HG02759 (cell line): ENCODE results near the gene SLC66A2.
A peak's percentile ranks its signal among the peaks of the same experiment; 100 is the strongest.
"Not testable (repeated sequence)": the region's sequence is repeated elsewhere in the genome, so short reads cannot be mapped to it uniquely, and the experiment has no call there.

Experiments
- ATAC-seq: cut with Tn5 transposase; IDR thresholded peaks from one replicate; pipeline ENCODE4 v1.9.1; 2021; ENCODE audit warnings: mild to moderate bottlenecking, moderate library complexity; ENCODE audit not compliant: unreplicated experiment

SLC66A2 gene

DNA sequence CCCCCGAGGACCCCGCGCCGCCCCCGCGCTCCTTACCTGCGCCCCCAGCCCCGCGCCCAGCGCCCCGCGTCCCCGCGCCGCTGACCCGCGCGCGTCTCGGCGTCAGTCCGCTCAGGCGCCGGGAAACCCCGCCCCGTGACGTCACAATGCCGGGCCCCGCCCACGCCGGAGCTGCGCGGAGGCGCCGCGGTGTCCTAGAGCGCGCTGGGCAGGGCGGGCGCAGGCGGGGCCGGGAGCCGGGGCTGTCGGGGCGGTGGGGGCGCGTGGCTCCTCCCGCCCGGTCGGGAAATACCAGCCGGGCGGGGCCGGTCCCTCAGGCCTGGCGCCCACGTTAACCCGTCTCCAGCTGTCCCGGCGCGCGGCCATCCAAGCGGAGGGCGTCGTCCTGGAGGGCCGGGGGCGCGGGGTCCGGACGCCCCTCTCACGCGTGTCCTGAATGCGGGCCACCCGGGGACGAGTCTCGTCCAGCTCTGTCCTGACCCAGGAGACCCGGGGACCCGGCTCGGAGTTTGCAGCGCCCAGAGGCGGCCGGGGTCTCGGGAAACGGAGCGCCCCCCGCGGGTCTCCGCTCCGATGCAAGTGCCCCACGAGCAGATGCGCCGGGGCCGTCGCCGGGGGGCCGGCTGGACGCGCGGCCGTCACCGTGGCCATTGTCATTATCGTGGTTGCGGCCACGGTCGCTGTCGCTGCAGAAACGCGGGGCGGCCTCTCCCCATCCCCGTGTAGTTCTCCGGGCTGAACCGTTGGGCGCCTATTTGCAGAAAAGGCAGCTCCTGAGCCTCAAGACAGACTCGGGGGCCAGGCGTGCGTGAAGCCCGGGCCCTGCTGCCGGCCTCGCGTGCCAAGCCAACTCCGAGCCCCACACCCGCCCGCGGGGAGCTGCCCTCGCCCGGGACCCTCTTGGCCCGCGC is at the start of gene SLC66A2:
TSS of gene SLC66A2 (minus strand) at position 109 of the 911 bp plus-strand sequence. CDS start 727 bp downstream, outside the sequence.
- peak; percentile 88 for ATAC-seq

DNA sequence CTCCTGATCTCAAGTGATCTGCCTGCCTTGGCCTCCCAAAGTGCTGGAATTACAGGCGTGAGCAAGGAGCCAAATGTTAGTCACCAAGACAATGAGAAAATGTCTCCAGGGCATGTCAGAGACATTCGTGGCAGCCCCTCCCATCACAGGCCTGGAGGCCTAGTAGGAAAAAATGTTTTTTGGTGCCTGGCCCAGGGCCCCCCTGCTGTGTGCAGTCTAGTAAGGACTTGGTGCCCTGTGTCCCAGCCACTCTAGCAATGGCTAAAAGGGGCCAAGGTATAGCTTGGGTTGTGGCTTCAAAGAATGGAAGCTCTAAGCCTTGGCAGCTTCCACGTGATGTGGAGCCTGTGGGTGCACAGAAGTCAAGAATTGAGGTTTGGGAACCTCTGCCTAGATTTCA is 49.4 kb upstream of the SLC66A2 start:
- no peak for ATAC-seq

DNA sequence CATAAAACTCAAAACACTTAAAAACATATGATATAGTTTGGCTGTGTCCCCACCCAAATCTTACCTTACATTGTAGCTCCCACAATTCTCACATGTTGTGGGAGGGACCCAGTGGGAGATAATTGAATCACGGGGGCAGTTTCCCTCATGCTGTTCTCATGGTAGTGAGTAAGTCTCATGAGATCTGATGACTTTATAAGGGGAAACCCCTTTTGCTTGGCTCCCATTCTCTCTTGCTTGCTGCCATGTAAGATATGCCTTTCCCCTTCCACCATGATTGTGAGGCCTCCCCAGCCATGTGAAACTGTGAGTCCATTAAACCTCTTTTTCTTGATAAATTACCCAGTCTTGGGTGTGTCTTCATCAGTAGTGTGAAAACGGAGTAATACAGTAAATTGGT is 48.2 kb upstream of the SLC66A2 start:
- not testable (repeated sequence) for ATAC-seq

DNA sequence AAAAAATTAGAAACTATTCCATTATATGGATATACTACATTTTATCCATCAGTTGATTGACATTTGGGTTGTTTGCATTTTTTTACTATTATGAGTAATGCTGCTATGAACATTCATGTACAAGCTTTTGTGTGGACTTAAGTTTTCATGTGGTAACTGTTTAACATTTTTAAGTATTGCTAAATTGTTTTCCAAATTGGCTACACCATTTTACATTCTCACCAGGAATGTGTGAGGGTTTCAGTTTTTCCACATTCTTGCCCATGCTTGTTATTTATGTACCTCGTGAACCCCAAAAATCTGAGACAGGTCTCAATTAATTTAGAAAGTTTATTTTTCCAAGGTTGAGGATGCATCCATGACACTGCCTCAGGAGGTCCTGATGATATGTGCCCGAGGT is 40.0 kb upstream of the SLC66A2 start:
- ATAC-seq, result no peak

DNA sequence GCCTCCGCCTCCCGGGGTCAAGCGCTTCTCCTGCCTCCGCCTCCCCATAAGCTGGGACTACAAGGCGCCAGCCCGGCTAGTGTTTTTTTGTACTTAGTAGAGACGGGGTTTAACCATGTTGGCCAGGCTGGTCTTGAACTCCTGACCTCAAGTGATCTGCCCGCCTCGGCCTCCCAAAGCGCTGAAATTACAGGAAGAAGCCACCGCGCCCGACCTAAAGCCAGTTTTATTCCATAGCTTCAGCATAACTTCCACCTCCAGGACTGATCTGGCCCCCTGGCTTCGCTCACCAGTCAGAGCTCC is 37.7 kb upstream of the SLC66A2 start:
- ATAC-seq, result no peak

DNA sequence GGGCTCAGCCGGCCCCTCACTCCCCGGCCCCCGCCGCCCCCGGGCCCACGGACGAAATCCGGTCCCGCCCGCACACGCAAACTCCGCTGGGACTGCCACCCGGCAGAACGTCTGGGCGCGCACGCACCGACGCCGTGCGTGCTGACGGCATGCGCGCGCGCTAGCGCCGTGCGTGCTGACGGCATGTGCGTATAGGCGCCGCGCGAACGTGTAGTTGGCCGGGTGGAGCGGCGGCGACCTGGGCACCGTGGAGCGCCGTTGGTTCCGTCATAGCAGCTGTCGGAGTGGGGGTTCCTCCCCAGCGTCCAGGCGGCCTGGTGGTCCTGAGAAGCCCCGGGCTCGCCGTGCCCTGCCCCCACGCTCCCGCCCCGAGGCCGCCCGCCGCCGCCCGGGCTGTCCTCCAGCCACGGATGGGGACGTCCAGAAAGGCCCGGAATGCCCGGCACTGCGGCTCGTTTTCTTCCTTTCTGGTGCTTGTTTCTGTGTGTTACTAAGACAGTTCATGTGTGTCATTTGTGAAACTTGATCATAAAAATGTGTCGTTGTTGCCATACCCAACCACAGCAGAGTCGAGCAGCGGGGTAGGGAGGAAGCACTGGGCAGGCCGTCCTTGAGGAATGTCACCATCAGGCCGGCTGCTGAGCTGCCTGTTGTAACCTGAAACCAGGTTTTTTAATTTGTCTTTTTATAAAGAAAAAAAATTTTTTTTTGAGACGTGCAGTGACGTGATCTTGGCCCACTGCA is 37.2 kb upstream of the SLC66A2 start, which contains the start of gene TXNL4A:
TSS of gene TXNL4A (minus strand) at position 113 of the 744 bp plus-strand sequence. CDS start 171 bp downstream, outside the sequence.
- ATAC-seq, result peak; percentile 98

DNA sequence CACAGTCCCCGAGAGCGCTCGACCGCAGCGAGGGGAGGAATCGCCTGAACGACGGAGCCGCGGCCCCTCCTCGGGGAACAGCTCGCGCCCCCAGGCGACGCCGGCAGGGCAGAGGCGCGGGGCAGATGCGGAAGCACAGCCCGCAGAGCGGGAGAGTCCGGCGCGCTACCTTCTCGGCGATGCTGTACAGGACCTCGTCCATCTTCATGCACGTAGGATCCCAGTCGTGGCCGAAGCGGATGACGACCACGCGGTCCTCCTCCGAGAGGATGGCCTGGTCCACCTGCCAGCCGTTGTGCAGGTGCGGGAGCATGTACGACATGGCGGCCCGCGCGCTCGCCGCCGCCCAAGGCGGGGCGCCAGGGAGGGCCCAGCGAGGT is 36.6 kb upstream of the SLC66A2 start:
- ATAC-seq, result peak; percentile 68

DNA sequence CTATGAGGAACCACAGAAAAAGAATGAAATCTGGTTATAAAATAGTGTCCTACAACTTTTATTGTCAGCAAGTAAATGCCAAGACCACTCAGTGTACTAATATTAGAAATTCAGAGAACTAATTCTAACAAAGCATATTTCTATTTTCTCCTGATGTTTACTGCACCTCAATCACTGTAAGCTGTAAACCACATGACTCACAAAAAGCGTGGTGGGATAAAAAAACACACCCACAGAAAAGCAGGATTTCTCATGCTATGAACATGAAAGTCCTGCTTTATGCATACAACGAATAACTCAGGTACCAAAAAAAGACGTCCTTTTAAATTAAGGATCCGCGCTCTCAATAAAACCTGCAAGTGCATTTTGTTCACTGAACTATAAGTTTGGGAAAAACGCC is 36.1 kb upstream of the SLC66A2 start:
- ATAC-seq, result no peak

DNA sequence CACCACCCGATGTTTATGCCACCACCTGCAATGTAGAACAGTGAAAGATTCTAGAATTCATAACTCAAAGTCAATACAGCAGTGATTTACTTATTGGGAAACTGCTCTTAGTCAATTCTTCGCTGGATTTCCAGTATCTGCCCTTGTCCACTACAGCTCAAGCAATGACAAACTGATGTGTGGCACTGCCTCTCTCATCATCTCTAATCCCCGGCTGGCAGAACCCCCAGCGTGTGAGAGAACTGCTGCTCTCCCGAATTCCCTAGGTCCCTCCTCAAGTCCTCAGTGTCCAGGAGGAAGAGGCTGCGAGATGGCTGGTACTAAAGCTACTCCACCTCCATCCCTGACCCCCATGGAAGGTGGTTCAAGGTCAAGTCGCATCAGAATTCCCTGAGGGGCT is 35.3 kb upstream of the SLC66A2 start:
- ATAC-seq, result no peak

DNA sequence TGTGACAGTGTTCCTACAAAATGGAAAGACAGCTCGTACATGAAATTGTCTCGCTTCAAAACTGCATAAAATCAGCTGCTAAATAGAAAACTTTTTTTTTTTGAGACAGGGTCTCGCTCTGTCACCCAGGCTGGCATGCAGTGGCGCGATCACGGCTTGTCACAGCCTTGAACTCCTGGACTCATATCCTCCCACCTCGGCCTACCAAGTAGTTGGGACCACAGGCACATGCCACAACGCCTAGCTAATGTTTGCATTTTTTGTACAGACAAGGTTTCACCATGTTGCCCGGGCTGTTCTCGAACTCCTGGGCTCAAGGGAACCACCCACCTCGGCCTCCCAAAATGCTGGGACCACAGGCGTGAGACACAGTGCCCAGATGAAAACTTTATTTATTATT is 33.7 kb upstream of the SLC66A2 start:
- no peak for ATAC-seq

DNA sequence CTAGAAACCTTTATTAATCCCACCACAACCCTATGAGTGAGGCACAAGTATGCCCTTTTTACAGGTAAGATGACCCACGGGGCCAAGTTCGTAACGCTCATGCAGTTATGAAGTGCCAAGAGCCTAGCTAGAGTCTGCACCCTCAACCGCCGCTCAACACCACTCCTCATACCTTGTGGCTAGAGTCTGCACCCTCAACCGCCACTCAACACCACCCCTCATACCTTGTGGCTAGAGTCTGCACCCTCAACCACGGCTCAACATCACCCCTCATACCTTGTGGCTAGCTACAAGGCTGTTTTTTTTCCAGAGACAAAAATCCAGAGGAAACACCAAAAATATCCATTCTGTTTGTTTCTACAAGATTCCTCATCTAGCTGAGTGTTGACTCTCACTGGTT is 32.3 kb upstream of the SLC66A2 start:
- no peak for ATAC-seq

DNA sequence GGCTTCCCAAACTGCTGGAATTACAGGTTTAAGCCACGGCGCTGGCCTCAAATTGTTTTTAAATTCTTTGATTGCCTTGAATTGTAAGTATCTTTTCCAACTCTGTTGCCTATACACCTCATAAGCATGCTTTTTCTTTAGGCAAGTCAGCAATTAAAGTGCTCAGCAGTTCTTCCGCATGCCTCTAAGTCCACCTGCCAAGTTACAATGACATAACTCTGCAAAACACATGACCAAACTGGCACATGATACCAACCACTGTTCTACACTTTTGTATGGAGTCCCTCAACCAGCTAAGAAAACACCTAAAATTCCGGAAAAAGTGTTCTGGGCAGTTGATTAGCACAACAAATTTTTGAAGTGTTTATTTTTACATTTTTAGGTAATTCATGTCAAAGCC is 31.8 kb upstream of the SLC66A2 start:
- no peak for ATAC-seq

DNA sequence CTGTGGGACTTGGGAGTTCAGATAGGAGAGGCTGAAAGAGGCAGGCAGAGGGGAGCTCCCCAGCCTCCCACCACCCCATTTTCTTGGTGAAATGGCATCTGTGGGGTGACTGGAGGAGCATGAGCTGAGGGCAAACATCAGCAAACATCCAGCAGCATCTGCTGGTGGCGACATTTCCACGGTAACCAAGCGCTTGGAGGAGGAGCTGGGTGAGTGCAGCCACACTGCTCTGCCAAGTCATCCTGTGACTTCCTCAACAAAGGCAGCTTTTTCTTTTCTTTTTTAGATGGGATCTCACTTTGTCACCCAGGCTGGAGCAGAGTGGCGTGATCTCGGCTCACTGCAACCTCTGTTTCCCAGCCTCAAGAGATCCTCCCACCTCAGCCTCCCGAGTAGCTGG is 31.3 kb upstream of the SLC66A2 start:
- ATAC-seq, result no peak

DNA sequence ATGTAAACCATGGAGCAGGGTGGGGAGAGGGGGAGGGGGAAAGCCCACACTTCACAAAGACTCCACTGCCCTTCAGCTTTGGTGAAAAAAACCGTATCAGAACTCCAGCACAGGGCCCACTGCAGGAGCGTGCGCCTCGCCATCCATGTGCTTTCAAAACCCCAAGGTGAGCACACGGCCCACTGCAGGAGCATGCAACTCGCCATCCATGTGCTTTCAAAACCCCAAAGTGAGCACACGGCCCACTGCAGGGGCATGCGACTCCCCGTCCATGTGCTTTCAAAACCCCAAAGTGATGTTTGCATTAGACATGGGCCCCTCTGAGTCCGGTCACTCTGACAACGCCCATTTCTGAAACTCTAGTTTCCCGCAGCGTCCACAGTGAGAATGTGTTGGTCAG is 29.1 kb upstream of the SLC66A2 start:
- no peak for ATAC-seq

DNA sequence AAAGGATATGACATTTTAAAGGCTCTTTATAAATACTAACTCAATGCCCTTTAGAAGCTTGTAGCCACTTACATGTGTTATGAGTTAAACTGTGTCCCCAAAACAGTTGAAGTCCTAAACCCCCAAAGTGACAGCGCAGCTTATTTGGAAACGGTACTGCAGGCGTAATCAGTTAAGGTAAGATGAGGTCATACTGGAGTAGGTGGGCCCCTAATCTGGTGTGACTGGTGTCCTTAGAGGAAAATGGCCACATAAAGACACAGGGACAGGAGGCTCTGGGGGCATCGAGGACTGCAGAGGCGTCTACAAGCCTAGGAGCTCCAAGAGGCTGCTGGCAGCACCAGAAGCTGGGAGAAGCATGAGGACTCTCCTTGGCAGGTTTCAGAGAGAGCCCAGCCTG is 28.4 kb upstream of the SLC66A2 start:
- ATAC-seq, result no peak

DNA sequence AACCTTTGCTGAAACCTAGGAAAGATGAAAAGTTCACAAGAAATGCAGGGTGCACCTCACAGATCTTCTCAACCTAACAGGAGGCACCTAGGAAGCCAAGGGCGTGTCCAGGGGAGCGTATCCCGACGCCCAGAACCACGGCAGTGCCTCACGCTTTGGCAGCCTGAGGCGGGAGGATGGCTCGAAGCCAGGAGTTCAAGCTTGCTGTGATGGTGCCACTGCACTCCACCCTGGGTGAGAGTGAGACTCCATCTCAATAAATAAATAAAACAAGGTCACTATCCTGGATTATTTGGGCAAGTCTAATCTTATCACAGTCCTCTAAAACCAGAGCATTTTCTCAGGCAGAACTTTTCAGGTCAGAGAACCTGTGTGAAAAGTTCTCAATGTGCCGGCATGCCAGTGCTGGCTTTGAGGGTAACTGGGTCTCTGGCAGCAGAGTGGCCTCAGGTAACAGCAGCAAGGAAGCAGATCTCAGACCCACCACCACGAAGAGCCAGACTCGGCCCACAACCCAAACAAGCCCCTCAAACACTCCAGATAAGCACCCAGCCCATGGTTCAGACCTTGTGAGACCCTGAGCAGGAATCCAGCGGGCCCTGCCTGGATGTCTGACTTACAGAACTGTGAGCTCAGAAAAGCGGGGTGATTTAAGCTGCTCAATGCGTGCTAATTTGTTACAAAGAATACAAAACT is 24.7 kb upstream of the SLC66A2 start:
- no peak for ATAC-seq

DNA sequence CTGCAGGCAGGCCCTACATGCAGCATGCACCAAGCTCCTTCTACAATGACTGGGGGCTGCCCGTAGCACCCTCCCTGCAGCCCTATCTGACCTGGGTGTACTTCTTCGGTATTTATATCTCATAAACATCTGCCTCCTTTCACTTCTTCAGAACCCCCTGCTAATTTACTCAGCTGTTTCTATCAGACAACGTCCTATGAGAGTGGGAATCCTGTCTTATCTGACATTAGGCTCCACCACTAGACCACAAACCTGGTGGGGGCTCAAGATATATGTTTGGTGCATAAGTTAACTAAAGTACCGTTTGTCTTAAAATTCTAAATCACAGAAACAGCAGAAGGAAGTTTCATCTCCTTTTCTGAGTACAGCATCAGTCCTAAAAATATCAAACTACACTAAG is 23.6 kb upstream of the SLC66A2 start:
- ATAC-seq, result no peak

DNA sequence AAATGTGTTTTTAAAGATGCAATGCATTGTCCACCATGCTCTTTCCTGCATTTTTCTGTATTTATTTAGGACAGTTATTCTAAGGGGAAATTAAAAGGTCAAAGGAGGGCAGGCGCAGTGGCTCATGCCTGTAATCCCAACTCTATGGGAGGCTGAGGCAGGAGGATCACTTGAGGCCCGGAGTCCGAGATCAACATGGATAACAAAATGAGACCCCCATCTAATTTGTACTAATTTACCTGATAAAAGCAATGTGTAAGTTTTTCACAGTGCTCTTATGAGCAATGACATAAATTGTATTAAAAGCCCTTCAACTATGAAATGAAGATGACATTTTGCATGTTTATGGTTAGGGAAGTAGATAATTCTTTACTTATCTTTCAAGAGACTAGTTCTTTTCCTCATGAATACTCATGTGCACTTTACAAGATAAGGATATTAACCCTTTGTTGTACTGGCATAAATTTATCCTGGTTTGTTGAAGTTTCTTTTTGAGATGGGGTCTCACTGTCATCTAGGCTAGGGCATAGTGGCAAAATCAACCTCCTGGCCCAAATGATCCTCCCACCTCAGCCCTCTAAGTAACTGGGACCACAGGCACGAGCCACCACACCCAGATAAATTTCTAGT is 22.7 kb upstream of the SLC66A2 start:
- ATAC-seq, result no peak

DNA sequence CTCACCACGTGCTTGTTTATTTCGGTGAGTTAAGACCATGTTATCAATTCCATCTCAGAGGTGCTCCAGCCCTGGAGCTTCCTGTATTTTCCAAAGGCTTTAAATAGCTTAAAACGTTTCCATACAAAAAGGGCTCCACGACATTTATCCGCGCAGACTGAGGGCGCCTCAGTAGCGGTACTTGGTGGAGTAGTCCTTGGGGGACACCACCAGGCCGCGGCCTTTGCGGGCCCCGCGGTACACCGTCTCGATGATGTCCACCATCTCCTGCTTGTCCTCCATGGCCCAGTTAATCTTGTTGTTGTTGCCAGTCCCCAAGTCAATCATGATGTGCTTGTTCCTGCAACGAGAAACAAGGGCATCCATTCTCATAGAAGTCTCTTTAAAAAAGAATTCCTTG is 22.1 kb upstream of the SLC66A2 start:
- no peak for ATAC-seq

DNA sequence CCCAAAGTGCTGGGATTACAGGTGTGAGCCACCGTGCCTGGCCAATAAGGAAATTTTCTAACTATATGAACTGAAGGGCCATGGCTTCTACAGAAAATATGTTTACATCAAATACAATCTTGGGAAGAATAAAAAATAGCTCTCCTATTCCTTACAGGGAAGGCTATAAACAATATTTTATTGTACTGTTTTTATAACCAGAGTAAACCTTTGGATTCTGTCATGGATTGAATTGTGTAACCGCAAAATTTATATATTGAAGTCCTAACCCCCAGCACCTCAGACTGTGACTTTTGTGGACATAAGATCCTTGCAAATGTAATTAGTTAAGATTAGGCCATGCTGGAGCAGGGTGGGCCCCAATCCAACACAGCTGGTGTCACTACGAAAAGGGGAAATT is 21.3 kb upstream of the SLC66A2 start:
- ATAC-seq, result no peak

DNA sequence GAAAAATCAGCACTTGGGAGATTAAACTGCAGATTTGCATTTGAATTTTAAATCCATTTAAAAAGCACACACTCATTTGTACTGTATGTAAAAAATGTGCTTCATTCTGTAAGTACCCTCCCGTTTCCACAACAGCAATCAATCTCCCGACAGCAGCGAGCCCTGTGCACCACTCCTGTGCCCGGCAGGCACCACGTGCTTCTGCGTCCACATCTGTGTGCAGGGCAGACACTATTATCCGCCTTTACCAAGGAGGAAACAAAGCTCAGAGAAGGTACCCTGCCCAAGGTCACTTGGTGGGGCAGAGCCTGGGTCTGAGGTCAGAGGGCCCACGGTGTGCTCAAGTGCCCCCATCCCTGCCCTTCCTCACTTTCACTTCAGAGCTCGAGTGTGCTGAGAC is 20.5 kb upstream of the SLC66A2 start:
- no peak for ATAC-seq
